Measurements from ENCODE around the gene DYRK1A. TPM values are rescaled to one million over a fixed set of nuclear protein-coding genes. Genes with fewer than 3 reads are reported as not detected.

Gene DYRK1A
- total RNA-seq, 1 experiment from 2014 or later, result 35.5 TPM

- H3K36me3 ChIP-seq (ENCODE audit: low read depth), result 0 out of 2 replicates have a peak, but pooled peaks cover 2% of the 10 kb centered on the region
- H4K20me1 ChIP-seq (ENCODE audit: insufficient read depth), result no peaks in the 10 kb centered on the region; the same call in 1 of the 2 replicates
- CTCF ChIA-PET, result no interaction called here
- intact Hi-C loops (cut with micrococcal nuclease; ENCODE audit: unreplicated experiment), result loop anchor here (10.0 kb wide), 1 partner anchor 239 kb away; no protein-coding TSS in a partner anchor
- H3K27ac ChIP-seq, result no peak overlapping the region
- BruUV-seq (replicated peaks), result no TSS peak
- POLR2A ChIA-PET (ENCODE audit: unreplicated experiment), result no interaction called here
- no peak overlapping the region for H2AFZ ChIP-seq
- no peak overlapping the region for H3K4me3 ChIP-seq
- DNase-seq, result no peak
- no peak for TF ChIP-seq CTCF (conservative IDR thresholded peaks at IDR 0.05)
- TF ChIP-seq EZH2 (IDR thresholded peaks at IDR 0.05; ENCODE audit: low read depth), result no peak
- no peaks in the 10 kb centered on the region for H3K79me2 ChIP-seq (ENCODE audit: low read depth)
- H3K9me2 ChIP-seq (ENCODE audit: insufficient read depth), result no peaks in the 10 kb centered on the region
- H3K27me3 ChIP-seq (ENCODE audit: insufficient read depth, low read depth), result no peaks in the 10 kb centered on the region
- no peak overlapping the region for H3K4me2 ChIP-seq
- H3F3A ChIP-seq (ENCODE audit: insufficient read depth, low read depth), result no peaks in the 10 kb centered on the region
- H3K9me3 ChIP-seq (ENCODE audit: insufficient read depth, low read depth), result no peaks in the 10 kb centered on the region
- H3K4me1 ChIP-seq (replicated peaks; ENCODE audit: insufficient read depth), result no peaks in the 10 kb centered on the region
Observed at GRCh38 chr21:37483776-37484175, 117.2 kb downstream of the DYRK1A start.

GRCh38 chr21:37484535-37485474 lies 118.2 kb downstream of the DYRK1A start:
- Histone ChIP-seq H4K20me1 (ENCODE audit: insufficient read depth) (no peaks in the 10 kb centered on the region), H3F3A (ENCODE audit: insufficient read depth, low read depth) (no peaks in the 10 kb centered on the region), H3K9me2 (ENCODE audit: insufficient read depth) (no peaks in the 10 kb centered on the region), H2AFZ (no peak overlapping the region), H3K36me3 (ENCODE audit: low read depth) (0 out of 2 replicates have a peak, but pooled peaks cover 3% of the 10 kb centered on the region), H3K9me3 (ENCODE audit: insufficient read depth, low read depth) (no peaks in the 10 kb centered on the region), H3K27me3 (ENCODE audit: insufficient read depth, low read depth) (no peaks in the 10 kb centered on the region), H3K27ac (no peak overlapping the region), H3K4me3 (no peak overlapping the region), H3K4me1 (replicated peaks; ENCODE audit: insufficient read depth) (no peaks in the 10 kb centered on the region), H3K79me2 (ENCODE audit: low read depth) (no peaks in the 10 kb centered on the region), H3K4me2 (no peak overlapping the region)
- POLR2A ChIA-PET (ENCODE audit: unreplicated experiment), result no interaction called here
- intact Hi-C loops (cut with micrococcal nuclease; ENCODE audit: unreplicated experiment), result loop anchor here (10.0 kb wide), 1 partner anchor 240 kb away; no protein-coding TSS in a partner anchor
- TF ChIP-seq CTCF (conservative IDR thresholded peaks at IDR 0.05) (no peak), EZH2 (IDR thresholded peaks at IDR 0.05; ENCODE audit: low read depth) (no peak)
- no TSS peak for BruUV-seq (replicated peaks)
- no peak for DNase-seq
- CTCF ChIA-PET, result no interaction called here

- H4K20me1 ChIP-seq (ENCODE audit: insufficient read depth), result no peaks in the 10 kb centered on the region
Observed at GRCh38 chr21:37489553-37489952, 123.0 kb downstream of the DYRK1A start.

More at GRCh38 chr21:37489553-37489952, 123.0 kb downstream of the DYRK1A start:
- H3K9me3 ChIP-seq (ENCODE audit: insufficient read depth, low read depth), result no peaks in the 10 kb centered on the region
- intact Hi-C loops (cut with micrococcal nuclease; ENCODE audit: unreplicated experiment), result loop anchor here (10.0 kb wide), 1 partner anchor 245 kb away; no protein-coding TSS in a partner anchor
- TF ChIP-seq CTCF (conservative IDR thresholded peaks at IDR 0.05) (no peak), EZH2 (IDR thresholded peaks at IDR 0.05; ENCODE audit: low read depth) (no peak)
- ChIA-PET POLR2A (ENCODE audit: unreplicated experiment) (no interaction called here), CTCF (no interaction called here)
- 0 out of 2 replicates have a peak, but pooled peaks cover 10% of the 10 kb centered on the region for H3K36me3 ChIP-seq (ENCODE audit: low read depth)
- no peak overlapping the region for H3K4me3 ChIP-seq
- no peaks in the 10 kb centered on the region for H3K27me3 ChIP-seq (ENCODE audit: insufficient read depth, low read depth)
- no peaks in the 10 kb centered on the region for H3K9me2 ChIP-seq (ENCODE audit: insufficient read depth)
- no peaks in the 10 kb centered on the region for H3K4me1 ChIP-seq (replicated peaks; ENCODE audit: insufficient read depth)
- no peak overlapping the region for H3K27ac ChIP-seq
- no peak overlapping the region for H2AFZ ChIP-seq
- no peaks in the 10 kb centered on the region for H3F3A ChIP-seq (ENCODE audit: insufficient read depth, low read depth)
- DNase-seq, result no peak
- no peak overlapping the region for H3K4me2 ChIP-seq
- H3K79me2 ChIP-seq (ENCODE audit: low read depth), result no peaks in the 10 kb centered on the region
- BruUV-seq (replicated peaks), result no TSS peak
